ENCODE data around the gene AMMECR1.

DNA sequence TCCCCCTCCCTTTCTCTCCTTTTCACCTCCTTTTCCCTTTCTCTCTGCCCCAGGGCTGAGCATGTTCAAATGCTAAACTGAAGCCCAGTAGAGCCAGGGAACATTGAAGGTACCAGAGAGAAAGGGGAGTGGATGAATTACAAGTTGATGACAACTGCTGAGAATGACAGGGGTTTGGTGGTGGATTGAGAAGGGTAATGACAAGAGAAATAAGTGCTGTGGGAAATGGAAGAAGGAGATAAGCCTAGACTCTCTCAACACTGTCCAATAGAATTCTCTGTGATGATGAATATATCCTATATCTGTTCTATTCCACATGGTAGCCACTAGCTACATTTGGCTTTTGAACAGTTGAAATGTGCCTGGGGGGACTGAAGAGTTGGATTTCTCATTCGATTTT lies 160.4 kb downstream of the AMMECR1 start:
- TF ChIP-seq HDAC2 (IDR thresholded peaks at IDR 0.05; ENCODE audit: borderline replicate concordance in 1 of 2, low read depth in 2 of 2, low read length in 2 of 2) (no peak), CREB1 (IDR thresholded peaks at IDR 0.05) (no peak), POLR2A (IDR thresholded peaks at IDR 0.05; ENCODE audit: control extremely low read depth in 1 of 2, low read depth in 2 of 2, low read length in 2 of 2) (no peak), CEBPB (IDR thresholded peaks at IDR 0.05; ENCODE audit: low read depth, low read length) (no peak), USF2 (IDR thresholded peaks at IDR 0.05; ENCODE audit: low read length) (no peak), EZH2 (IDR thresholded peaks at IDR 0.05; ENCODE audit: low read depth, low read length, severe bottlenecking) (no peak), RBBP5 (IDR thresholded peaks at IDR 0.05; ENCODE audit: borderline replicate concordance, low read depth, low read length) (no peak), SUZ12 (IDR thresholded peaks at IDR 0.05; ENCODE audit: low read length) (no peak), PHF8 (conservative IDR thresholded peaks at IDR 0.05; ENCODE audit: low read depth, low read length) (no peak)
- TF ChIP-seq, protein P1, sequence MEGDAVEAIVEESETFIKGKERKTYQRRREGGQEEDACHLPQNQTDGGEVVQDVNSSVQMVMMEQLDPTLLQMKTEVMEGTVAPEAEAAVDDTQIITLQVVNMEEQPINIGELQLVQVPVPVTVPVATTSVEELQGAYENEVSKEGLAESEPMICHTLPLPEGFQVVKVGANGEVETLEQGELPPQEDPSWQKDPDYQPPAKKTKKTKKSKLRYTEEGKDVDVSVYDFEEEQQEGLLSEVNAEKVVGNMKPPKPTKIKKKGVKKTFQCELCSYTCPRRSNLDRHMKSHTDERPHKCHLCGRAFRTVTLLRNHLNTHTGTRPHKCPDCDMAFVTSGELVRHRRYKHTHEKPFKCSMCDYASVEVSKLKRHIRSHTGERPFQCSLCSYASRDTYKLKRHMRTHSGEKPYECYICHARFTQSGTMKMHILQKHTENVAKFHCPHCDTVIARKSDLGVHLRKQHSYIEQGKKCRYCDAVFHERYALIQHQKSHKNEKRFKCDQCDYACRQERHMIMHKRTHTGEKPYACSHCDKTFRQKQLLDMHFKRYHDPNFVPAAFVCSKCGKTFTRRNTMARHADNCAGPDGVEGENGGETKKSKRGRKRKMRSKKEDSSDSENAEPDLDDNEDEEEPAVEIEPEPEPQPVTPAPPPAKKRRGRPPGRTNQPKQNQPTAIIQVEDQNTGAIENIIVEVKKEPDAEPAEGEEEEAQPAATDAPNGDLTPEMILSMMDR (IDR thresholded peaks at IDR 0.05; ENCODE audit: control extremely low read depth in 1 of 3, insufficient read depth in 1 of 3, low read depth in 1 of 3, low read length in 3 of 3) = no peak
